Esophagus muscularis mucosa (tissue), 4 donors: Measurements from ENCODE around the gene NDC1. TPM values are rescaled to one million over a fixed set of nuclear protein-coding genes. Genes with fewer than 3 reads are reported as not detected.
"Not testable (repeated sequence)": the region's sequence is repeated elsewhere in the genome, so short reads cannot be mapped to it uniquely, and the experiment has no call there.

Experiments used
- DNase-seq: peaks from one replicate; pipeline ENCODE4 v3.0.0-alpha.2; 2017; ENCODE audit errors: extremely low spot score
- H3K27ac ChIP-seq, 4 donors: fragments of 200-600 bp; sonication (generic); replicated peaks in 1 of 4; 1 replicate in 3 of 4; 2 replicates in 1 of 4; pipeline ENCODE4 v1.5.1; 2016 to 2019; ENCODE audit warnings: mild to moderate bottlenecking in 1 of 4
- H3K27me3 ChIP-seq, 4 donors: fragments of 200-600 bp; sonication (generic); one replicate each; pipeline versions ENCODE4 v1.5.1 to v1.6.0; 2016 to 2019
- H3K36me3 ChIP-seq, 4 donors: fragments of 200-600 bp; sonication (generic); one replicate each; pipeline ENCODE4 v1.5.1; 2016 to 2019
- H3K4me1 ChIP-seq, 4 donors: fragments of 200-600 bp; sonication (generic); one replicate each; pipeline ENCODE4 v1.5.1; 2016 to 2019
- H3K4me3 ChIP-seq, 4 donors: fragments of 200-600 bp; sonication (generic); 1 replicate in 2 of 4; 2 replicates in 2 of 4; pipeline ENCODE4 v1.5.1; 2016 to 2019; ENCODE audit warnings: mild to moderate bottlenecking in 4 of 4, moderate library complexity in 1 of 4
- H3K9me3 ChIP-seq, 4 donors: fragments of 200-600 bp; sonication (generic); 1 replicate in 3 of 4; 2 replicates in 1 of 4; pipeline ENCODE4 v1.5.1; 2016 to 2019
- CTCF ChIP-seq, 3 experiments: fragments of 200-600 bp in 2 of 3; fragments of 450-650 bp in 1 of 3; sonication (generic) in 2 of 3; IDR thresholded peaks; one replicate each; pipeline ENCODE4 v1.5.1; 2017 to 2019; ENCODE audit warnings: antibody characterized with exemption in 3 of 3, mild to moderate bottlenecking in 2 of 3, moderate library complexity in 1 of 3
- EP300 ChIP-seq: sonication (generic); formaldehyde crosslinking; IDR thresholded peaks from one replicate; pipeline ENCODE4 v1.6.1; 2017; ENCODE audit warnings: antibody characterized with exemption
- POLR2A ChIP-seq: fragments of 450-650 bp; IDR thresholded peaks from one replicate; pipeline ENCODE4 v1.6.1; 2017; ENCODE audit warnings: antibody characterized with exemption, moderate library complexity, mild to moderate bottlenecking, low read depth
- POLR2AphosphoS5 ChIP-seq, 2 donors: sonication (generic); formaldehyde crosslinking; IDR thresholded peaks; one replicate each; pipeline ENCODE4 v1.6.1; 2017; ENCODE audit warnings: antibody characterized with exemption in 2 of 2
- WGBS: methylation state at CpG from one replicate; pipeline ENCODE4 v1.1.5; 2018; 5-methylcytosine and 5-hydroxymethylcytosine counted together
- intact Hi-C: fragments of 100-400 bp; cut with DNase I; formaldehyde crosslinking; loops from one replicate; pipeline ENCODE4 v1.15.1; 2023
- total RNA-seq, 4 donors: library from RNA; depleted of rRNA; stranded (reverse); fragments of >200 nt; gene quantifications; one replicate each; pipeline versions ENCODE4 v1.1.0 to v1.2.1, GENCODE V29; 2016

Gene NDC1
- 1 to 10 TPM; 5.6 to 8.3 (median 8.1) TPM for total RNA-seq

GRCh38 chr1:53837924-53838653 is at the start of gene NDC1:
Gene NDC1, minus strand, starts transcription at chr1:53838296. Its CDS starts 35 bp downstream, at chr1:53838261.
- WGBS, result under 1% methylated on average over 35 of the region's 59 CpGs
- Histone ChIP-seq H3K36me3 (no peaks in the 10 kb centered on the region), H3K4me3 (peak within 1 kb of the TSS; percentile 66 to 98 (median 90)), H3K27ac (peak within 1 kb of the TSS; percentile 86 to 98 (median 95)), H3K27me3 (no peaks in the 10 kb centered on the region), H3K9me3 (peaks cover 0 to 17% (median 8%) of the 10 kb centered on the region in 4 donors), H3K4me1 (peaks cover 8 to 17% (median 12%) of the 10 kb centered on the region in 4 donors)
- no peak for TF ChIP-seq EP300
- TF ChIP-seq POLR2A, result no peak
- peak in 2 of 3 experiments; percentile 25 to 26 for TF ChIP-seq CTCF (IDR thresholded peaks at IDR 0.05)
- peak; percentile 71 to 90 for TF ChIP-seq POLR2AphosphoS5 (IDR thresholded peaks at IDR 0.05)
- intact Hi-C loops, result no loop called here
- DNase-seq, result peak; percentile 97

GRCh38 chr1:53883600-53883999 is 45.5 kb upstream of the NDC1 start:
- H3K9me3 ChIP-seq, H3K27me3 ChIP-seq, H3K27ac ChIP-seq, DNase-seq, intact Hi-C loops, H3K4me3 ChIP-seq, H3K4me1 ChIP-seq: not testable (repeated sequence)
- peaks cover 10 to 77% (median 42%) of the 10 kb centered on the region in 4 donors for H3K36me3 ChIP-seq
- 95% methylated on average over 6 of the region's 6 CpGs for WGBS

GRCh38 chr1:53881853-53882252 is 43.8 kb upstream of the NDC1 start:
- H3K36me3 ChIP-seq, result peaks cover 21 to 83% (median 51%) of the 10 kb centered on the region in 4 donors
- H3K27ac ChIP-seq, intact Hi-C loops, H3K4me3 ChIP-seq, H3K27me3 ChIP-seq, H3K9me3 ChIP-seq, H3K4me1 ChIP-seq, DNase-seq: not testable (repeated sequence)
- 97% methylated on average over 2 of the region's 2 CpGs for WGBS

GRCh38 chr1:53878492-53879105 is 40.5 kb upstream of the NDC1 start:
- no peaks in the 10 kb centered on the region for H3K27me3 ChIP-seq
- no peaks in the 10 kb centered on the region for H3K9me3 ChIP-seq
- DNase-seq, result no peak
- WGBS, result 46% methylated on average over 5 of the region's 5 CpGs
- no peak overlapping the region for H3K27ac ChIP-seq
- intact Hi-C loops, result loop anchor here (2.0 kb wide), 1 partner anchor 72 kb away; no protein-coding TSS in a partner anchor
- TF ChIP-seq POLR2AphosphoS5 (IDR thresholded peaks at IDR 0.05), result no peak
- TF ChIP-seq CTCF (IDR thresholded peaks at IDR 0.05), result peak; percentile 54 to 59 (median 58)
- no peak for TF ChIP-seq EP300
- peaks cover 0 to 3% (median 0%) of the 10 kb centered on the region in 4 donors for H3K4me1 ChIP-seq
- H3K36me3 ChIP-seq, result peaks cover 23 to 88% (median 69%) of the 10 kb centered on the region in 4 donors
- no peak overlapping the region for H3K4me3 ChIP-seq

GRCh38 chr1:53875150-53875549 is 37.1 kb upstream of the NDC1 start:
- 96% methylated on average over 2 of the region's 2 CpGs for WGBS
- H3K4me1 ChIP-seq, H3K27ac ChIP-seq, DNase-seq, H3K4me3 ChIP-seq, H3K27me3 ChIP-seq, H3K9me3 ChIP-seq, intact Hi-C loops: not testable (repeated sequence)
- H3K36me3 ChIP-seq, result peaks cover 33 to 94% (median 74%) of the 10 kb centered on the region in 4 donors

- intact Hi-C loops, result no loop called here
- peaks cover 22 to 97% (median 73%) of the 10 kb centered on the region in 4 donors for H3K36me3 ChIP-seq
Measured at GRCh38 chr1:53871773-53872484, 33.8 kb upstream of the NDC1 start.

More at GRCh38 chr1:53871773-53872484, 33.8 kb upstream of the NDC1 start:
- DNase-seq, result no peak
- H3K4me1 ChIP-seq, result no peaks in the 10 kb centered on the region
- H3K4me3 ChIP-seq, result no peak overlapping the region
- WGBS, result 68% methylated on average over 5 of the region's 5 CpGs
- TF ChIP-seq EP300 (no peak), POLR2A (no peak), POLR2AphosphoS5 (IDR thresholded peaks at IDR 0.05) (no peak), CTCF (IDR thresholded peaks at IDR 0.05) (no peak)
- no peaks in the 10 kb centered on the region for H3K27me3 ChIP-seq
- no peaks in the 10 kb centered on the region for H3K9me3 ChIP-seq
- no peak overlapping the region for H3K27ac ChIP-seq
